ENCODE measurements around the gene PPM1L. TPM values are rescaled to one million over a fixed set of nuclear protein-coding genes. Genes with fewer than 3 reads are reported as not detected.
"Not testable (repeated sequence)": the region's sequence is repeated elsewhere in the genome, so short reads cannot be mapped to it uniquely, and the experiment has no call there.

PPM1L gene
- total and polyA plus RNA-seq, 5 donors from 2014 or later: 0.28 to 1.9 (median 0.81) TPM

DNA sequence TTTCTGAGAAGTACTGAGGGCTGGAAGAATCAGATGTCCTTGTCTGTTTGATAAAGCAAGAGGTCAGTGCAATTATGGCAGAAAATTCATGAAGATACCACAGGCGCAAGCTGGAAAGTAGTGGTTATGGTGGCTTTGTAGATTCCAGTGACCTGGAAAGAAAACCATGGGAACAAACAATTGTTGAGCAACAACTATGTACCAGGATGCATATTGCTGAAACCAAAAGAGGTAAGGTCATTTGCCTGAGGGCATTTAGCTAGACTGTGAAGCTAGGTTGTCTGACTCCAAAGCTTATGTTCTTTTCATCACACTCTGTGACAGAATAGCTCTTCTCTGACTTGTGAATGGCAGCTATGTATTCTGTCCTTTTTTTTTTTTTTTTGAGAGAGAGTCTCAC, 275.1 kb downstream of the PPM1L start:
- ATAC-seq (ENCODE audit: low read depth in 2 of 2): no peak
- Mint-ChIP-seq H3K4me3 (no peak overlapping the region), H3K4me1 (peaks cover 0 to 4% (median under 1%) of the 10 kb centered on the region in 4 donors), H3K9me3 (peaks cover 2 to 24% (median 8%) of the 10 kb centered on the region in 7 donors), H3K36me3 (no peaks in the 10 kb centered on the region), H3K27ac (no peak overlapping the region), H3K27me3 (no peaks in the 10 kb centered on the region)
- H3K9me3 ChIP-seq (ENCODE audit: control insufficient read depth in 2 of 2, low read length in 2 of 2): no peaks in the 10 kb centered on the region
- no peak for DNase-seq
- no peaks in the 10 kb centered on the region for H3K4me1 ChIP-seq (ENCODE audit: control insufficient read depth, insufficient read depth, low read length, poor library complexity, severe bottlenecking)
- no peak overlapping the region for H3K27ac ChIP-seq (ENCODE audit: insufficient read depth, low read length, poor library complexity, severe bottlenecking)
- H3K4me3 ChIP-seq (ENCODE audit: low read depth, low read length): no peak overlapping the region
- H3K27me3 ChIP-seq (ENCODE audit: control insufficient read depth, insufficient read depth, low read length): no peaks in the 10 kb centered on the region
- H3K36me3 ChIP-seq (ENCODE audit: control insufficient read depth, insufficient read depth, low read length): no peaks in the 10 kb centered on the region

DNA sequence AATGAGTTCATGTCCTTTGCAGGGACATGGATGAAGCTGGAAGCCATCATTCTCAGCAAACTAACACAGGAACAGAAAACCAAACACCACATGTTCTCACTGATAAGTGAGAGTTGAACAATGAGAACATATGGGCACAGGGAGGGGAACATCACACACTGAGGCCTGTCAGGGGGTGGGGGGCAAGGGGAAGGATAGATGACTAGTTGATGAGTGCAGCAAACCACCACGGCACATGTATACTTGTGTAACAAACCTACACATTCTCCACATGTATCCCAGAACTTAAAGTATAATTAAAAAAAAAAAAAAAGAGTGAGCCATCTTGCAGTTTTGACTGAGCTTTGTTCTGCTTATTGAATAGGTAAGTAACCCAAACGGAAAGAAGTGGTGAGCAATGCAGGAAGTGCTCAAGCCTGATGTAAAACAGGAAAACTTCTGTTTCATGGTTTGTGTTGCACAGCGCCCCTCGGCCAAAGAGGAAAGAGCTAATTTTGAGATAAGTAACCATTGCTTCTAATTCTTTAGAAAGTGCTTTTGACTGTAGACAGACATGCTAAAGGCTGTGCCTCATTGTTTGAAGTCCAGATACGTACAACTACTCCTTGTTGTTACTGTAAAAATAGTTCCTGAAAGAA, 279.0 kb downstream of the PPM1L start:
- H3K4me3 ChIP-seq (ENCODE audit: low read depth, low read length); H3K36me3 Mint-ChIP-seq; H3K27me3 Mint-ChIP-seq; H3K4me1 ChIP-seq (ENCODE audit: control insufficient read depth, insufficient read depth, low read length, poor library complexity, severe bottlenecking); H3K27ac Mint-ChIP-seq; H3K4me3 Mint-ChIP-seq; H3K36me3 ChIP-seq (ENCODE audit: control insufficient read depth, insufficient read depth, low read length); H3K27ac ChIP-seq (ENCODE audit: insufficient read depth, low read length, poor library complexity, severe bottlenecking); H3K4me1 Mint-ChIP-seq; H3K27me3 ChIP-seq (ENCODE audit: control insufficient read depth, insufficient read depth, low read length); H3K9me3 ChIP-seq (ENCODE audit: control insufficient read depth in 2 of 2, low read length in 2 of 2): not testable (repeated sequence)
- ATAC-seq (ENCODE audit: low read depth in 2 of 2): peak in 1 of 2 donors; percentile 28
- H3K9me3 Mint-ChIP-seq: peaks cover 2 to 27% (median 5%) of the 10 kb centered on the region in 7 donors
- DNase-seq: peak in 1 of 3 donors; percentile 56

DNA sequence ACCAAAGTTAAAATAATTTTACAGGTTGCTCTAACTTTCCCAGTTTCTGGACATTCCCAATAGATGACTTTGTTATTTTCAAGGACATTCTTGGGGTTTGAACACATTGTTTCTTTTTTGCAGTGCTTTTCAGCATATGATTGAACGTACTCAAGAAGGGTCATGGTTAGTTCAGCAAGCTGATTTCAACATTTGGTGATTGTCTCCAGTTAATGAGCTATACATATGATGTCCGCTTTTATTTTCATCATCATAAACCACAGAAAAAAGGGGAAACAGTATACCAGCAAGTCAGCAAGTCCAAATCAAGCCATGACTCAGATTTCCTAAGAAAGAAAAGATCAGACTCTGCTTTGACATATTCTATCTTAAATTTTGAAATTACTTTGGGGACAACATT, 279.7 kb downstream of the PPM1L start:
- no peaks in the 10 kb centered on the region for H3K27me3 Mint-ChIP-seq

DNA sequence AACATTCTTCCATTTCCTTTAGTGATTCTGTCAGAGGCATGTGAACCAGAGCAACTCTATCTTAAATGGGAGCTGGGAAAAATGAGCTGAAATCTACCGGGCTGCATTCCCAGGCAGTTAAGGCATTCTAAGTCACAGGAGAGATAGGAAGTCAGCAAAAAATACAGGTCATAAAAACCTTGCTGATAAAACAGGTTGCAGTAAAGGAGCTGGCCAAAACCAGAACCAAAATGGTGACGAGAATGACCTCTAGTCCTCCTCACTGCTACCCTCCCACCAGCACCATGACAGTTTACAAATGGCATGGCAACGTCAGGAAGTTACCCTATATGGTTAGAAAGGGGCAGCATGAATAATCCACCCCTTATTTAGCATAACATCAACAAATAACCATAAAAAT, 282.7 kb downstream of the PPM1L start:
- Histone ChIP-seq H3K9me3 (ENCODE audit: control insufficient read depth in 2 of 2, low read length in 2 of 2) (no peaks in the 10 kb centered on the region), H3K4me3 (ENCODE audit: low read depth, low read length) (no peak overlapping the region), H3K4me1 (ENCODE audit: control insufficient read depth, insufficient read depth, low read length, poor library complexity, severe bottlenecking) (no peaks in the 10 kb centered on the region), H3K36me3 (ENCODE audit: control insufficient read depth, insufficient read depth, low read length) (no peaks in the 10 kb centered on the region), H3K27me3 (ENCODE audit: control insufficient read depth, insufficient read depth, low read length) (no peaks in the 10 kb centered on the region), H3K27ac (ENCODE audit: insufficient read depth, low read length, poor library complexity, severe bottlenecking) (no peak overlapping the region)
- H3K4me3 Mint-ChIP-seq: no peak overlapping the region
- ATAC-seq (ENCODE audit: low read depth in 2 of 2) (no peak), DNase-seq (no peak)
- no peaks in the 10 kb centered on the region for H3K27me3 Mint-ChIP-seq
- H3K36me3 Mint-ChIP-seq: no peaks in the 10 kb centered on the region
- peaks cover 0 to 4% (median under 1%) of the 10 kb centered on the region in 4 donors for H3K4me1 Mint-ChIP-seq
- no peak overlapping the region for H3K27ac Mint-ChIP-seq
- H3K9me3 Mint-ChIP-seq: peaks cover 2 to 20% (median 3%) of the 10 kb centered on the region in 7 donors

More for the DNA sequence above, 279.7 kb downstream of the PPM1L start:
- H3K9me3 Mint-ChIP-seq: peaks cover 2 to 28% (median 5%) of the 10 kb centered on the region in 7 donors
- ATAC-seq (ENCODE audit: low read depth in 2 of 2) (no peak), DNase-seq (no peak)
- Histone ChIP-seq H3K4me1 (ENCODE audit: control insufficient read depth, insufficient read depth, low read length, poor library complexity, severe bottlenecking) (no peaks in the 10 kb centered on the region), H3K36me3 (ENCODE audit: control insufficient read depth, insufficient read depth, low read length) (no peaks in the 10 kb centered on the region), H3K27me3 (ENCODE audit: control insufficient read depth, insufficient read depth, low read length) (no peaks in the 10 kb centered on the region), H3K4me3 (ENCODE audit: low read depth, low read length) (no peak overlapping the region), H3K9me3 (ENCODE audit: control insufficient read depth in 2 of 2, low read length in 2 of 2) (no peaks in the 10 kb centered on the region), H3K27ac (ENCODE audit: insufficient read depth, low read length, poor library complexity, severe bottlenecking) (no peak overlapping the region)
- no peak overlapping the region for H3K27ac Mint-ChIP-seq
- no peak overlapping the region for H3K4me3 Mint-ChIP-seq
- H3K4me1 Mint-ChIP-seq: peaks cover 0 to 4% (median under 1%) of the 10 kb centered on the region in 4 donors
- H3K36me3 Mint-ChIP-seq: no peaks in the 10 kb centered on the region

DNA sequence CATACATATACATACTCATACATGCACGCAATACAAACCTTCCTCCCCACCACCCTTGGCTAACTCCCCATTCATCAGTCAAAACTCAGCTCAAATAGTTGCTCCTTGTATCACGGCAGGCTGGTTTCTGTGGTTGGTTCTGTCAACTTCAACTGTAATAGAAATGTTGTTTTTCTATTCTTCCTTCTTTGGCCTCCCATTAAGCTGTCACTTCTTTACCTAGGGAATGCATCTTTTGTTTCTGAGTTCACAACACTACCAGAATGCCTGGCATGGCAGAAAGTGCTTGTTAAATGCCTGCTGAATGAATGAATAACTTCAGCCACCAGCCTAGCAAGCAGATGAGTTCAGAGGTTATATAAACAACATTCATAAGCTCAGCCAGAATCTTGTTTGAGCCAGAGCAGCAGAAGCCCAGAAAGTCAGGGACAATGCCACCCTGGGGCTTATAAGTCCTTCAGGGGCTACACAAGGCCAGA, 286.0 kb downstream of the PPM1L start:
- Histone ChIP-seq H3K9me3 (ENCODE audit: control insufficient read depth in 2 of 2, low read length in 2 of 2) (no peaks in the 10 kb centered on the region), H3K36me3 (ENCODE audit: control insufficient read depth, insufficient read depth, low read length) (no peaks in the 10 kb centered on the region), H3K4me3 (ENCODE audit: low read depth, low read length) (no peak overlapping the region), H3K4me1 (ENCODE audit: control insufficient read depth, insufficient read depth, low read length, poor library complexity, severe bottlenecking) (no peaks in the 10 kb centered on the region), H3K27ac (ENCODE audit: insufficient read depth, low read length, poor library complexity, severe bottlenecking) (no peak overlapping the region), H3K27me3 (ENCODE audit: control insufficient read depth, insufficient read depth, low read length) (no peaks in the 10 kb centered on the region)
- Mint-ChIP-seq H3K4me3 (no peak overlapping the region), H3K9me3 (peaks cover 2 to 17% (median 7%) of the 10 kb centered on the region in 7 donors), H3K27me3 (no peaks in the 10 kb centered on the region), H3K4me1 (no peaks in the 10 kb centered on the region), H3K36me3 (peaks cover 3% of the 10 kb centered on the region), H3K27ac (no peak overlapping the region)
- no peak for ATAC-seq (ENCODE audit: low read depth in 2 of 2)
- DNase-seq: no peak

DNA sequence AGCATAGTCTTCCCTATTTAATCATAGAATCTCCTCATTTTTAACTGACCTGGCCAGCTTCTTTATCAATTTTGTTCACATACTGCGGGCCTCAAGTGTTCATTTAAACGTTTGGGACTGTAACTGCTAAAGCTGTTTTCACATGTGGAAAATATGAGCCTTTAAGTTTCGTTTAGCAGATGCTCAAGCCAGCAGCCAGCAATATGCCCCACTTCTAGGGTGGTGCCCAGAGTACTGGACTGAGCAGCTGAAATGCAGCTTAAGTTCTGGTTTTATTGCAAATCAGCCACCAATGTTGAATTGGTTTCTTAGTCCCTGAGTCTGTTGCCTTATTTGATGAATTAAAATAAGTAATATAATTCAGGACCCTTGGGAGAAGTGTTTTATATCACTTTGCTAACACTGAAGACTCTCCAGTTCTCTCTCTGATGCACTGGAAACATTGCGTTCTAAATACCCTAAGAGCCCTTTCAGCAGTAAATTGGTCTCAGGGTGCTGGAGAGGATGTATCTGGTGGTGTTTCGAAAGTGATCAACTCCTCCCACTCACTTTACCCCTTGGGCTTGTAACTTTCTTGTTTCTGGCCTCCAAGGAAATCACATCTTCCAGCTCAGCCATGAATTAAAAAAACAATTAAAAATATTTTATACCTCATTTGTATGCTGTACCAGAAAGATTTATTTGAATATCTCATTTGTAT, 287.5 kb downstream of the PPM1L start:
- peaks cover 2 to 22% (median 7%) of the 10 kb centered on the region in 7 donors for H3K9me3 Mint-ChIP-seq
- no peak overlapping the region for H3K4me3 Mint-ChIP-seq
- Histone ChIP-seq H3K4me1 (ENCODE audit: control insufficient read depth, insufficient read depth, low read length, poor library complexity, severe bottlenecking) (no peaks in the 10 kb centered on the region), H3K27ac (ENCODE audit: insufficient read depth, low read length, poor library complexity, severe bottlenecking) (no peak overlapping the region), H3K9me3 (ENCODE audit: control insufficient read depth in 2 of 2, low read length in 2 of 2) (no peaks in the 10 kb centered on the region), H3K27me3 (ENCODE audit: control insufficient read depth, insufficient read depth, low read length) (no peaks in the 10 kb centered on the region), H3K4me3 (ENCODE audit: low read depth, low read length) (no peak overlapping the region), H3K36me3 (ENCODE audit: control insufficient read depth, insufficient read depth, low read length) (no peaks in the 10 kb centered on the region)
- DNase-seq (no peak), ATAC-seq (ENCODE audit: low read depth in 2 of 2) (no peak)
- no peaks in the 10 kb centered on the region for H3K4me1 Mint-ChIP-seq
- no peak overlapping the region for H3K27ac Mint-ChIP-seq
- H3K27me3 Mint-ChIP-seq: no peaks in the 10 kb centered on the region
- H3K36me3 Mint-ChIP-seq: peaks cover 3% of the 10 kb centered on the region

DNA sequence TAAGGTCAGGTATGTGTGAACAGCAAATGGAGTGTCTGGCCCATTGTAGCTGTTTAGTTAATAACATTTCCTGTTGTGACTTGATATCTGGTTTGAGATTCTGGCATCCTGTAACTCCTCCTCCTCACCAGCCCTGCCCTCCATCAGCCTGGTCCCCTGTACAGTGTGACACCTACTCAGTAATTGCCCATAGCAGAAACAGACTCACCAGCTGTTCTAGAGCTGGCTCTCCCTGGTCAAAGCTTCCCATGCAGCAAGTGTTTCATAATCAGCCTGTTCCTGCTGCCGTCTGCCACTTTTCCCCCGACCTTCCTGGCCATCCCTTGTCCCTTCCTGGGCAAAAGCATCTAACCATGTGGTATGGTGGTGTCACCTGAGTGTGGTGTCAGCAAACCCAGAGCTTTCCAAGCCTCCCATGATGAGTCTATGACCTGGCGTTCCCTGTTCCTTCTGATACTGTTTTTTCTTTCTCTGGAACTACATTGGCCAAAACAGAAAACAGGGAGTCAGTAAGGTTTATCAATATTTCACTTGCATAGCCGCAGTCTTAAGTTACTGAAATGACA, 293.7 kb downstream of the PPM1L start:
- H3K36me3 Mint-ChIP-seq: peaks cover 3% of the 10 kb centered on the region
- H3K27ac ChIP-seq (ENCODE audit: insufficient read depth, low read length, poor library complexity, severe bottlenecking): no peak overlapping the region
- no peaks in the 10 kb centered on the region for H3K9me3 ChIP-seq (ENCODE audit: control insufficient read depth in 2 of 2, low read length in 2 of 2)
- no peaks in the 10 kb centered on the region for H3K27me3 Mint-ChIP-seq
- no peaks in the 10 kb centered on the region for H3K36me3 ChIP-seq (ENCODE audit: control insufficient read depth, insufficient read depth, low read length)
- H3K27ac Mint-ChIP-seq: no peak overlapping the region
- no peak overlapping the region for H3K4me3 ChIP-seq (ENCODE audit: low read depth, low read length)
- H3K27me3 ChIP-seq (ENCODE audit: control insufficient read depth, insufficient read depth, low read length): no peaks in the 10 kb centered on the region
- no peaks in the 10 kb centered on the region for H3K4me1 Mint-ChIP-seq
- peaks cover 0 to 16% (median 6%) of the 10 kb centered on the region in 7 donors for H3K9me3 Mint-ChIP-seq
- H3K4me3 Mint-ChIP-seq: no peak overlapping the region
- H3K4me1 ChIP-seq (ENCODE audit: control insufficient read depth, insufficient read depth, low read length, poor library complexity, severe bottlenecking): no peaks in the 10 kb centered on the region
- no peak for DNase-seq
- no peak for ATAC-seq (ENCODE audit: low read depth in 2 of 2)

Data from CD4-positive, CD25-positive, alpha-beta regulatory T cell (primary cell).